ENCODE measurements around the gene NTF3.

- TF ChIP-seq CTCF (IDR thresholded peaks at IDR 0.05): no peak
- no peak for TF ChIP-seq POLR2A (IDR thresholded peaks at IDR 0.05)
- no peak for TF ChIP-seq EP300 (IDR thresholded peaks at IDR 0.05)
Observed at GRCh38 chr12:5500331-5500659, 68.4 kb downstream of the NTF3 start.
